IPS-20b (cell line): Measurements from ENCODE around the gene GABRD.
"Not testable (repeated sequence)": the region's sequence is repeated elsewhere in the genome, so short reads cannot be mapped to it uniquely, and the experiment has no call there.

Experiments
- H3K27ac ChIP-seq: one replicate; pipeline ENCODE4 v1.5.1; 2013; ENCODE audit warnings: low read length
- H3K27me3 ChIP-seq: 2 replicates; pipeline ENCODE4 v1.6.1; 2013; ENCODE audit warnings: mild to moderate bottlenecking, low read length, inconsistent platforms; ENCODE audit not compliant: insufficient read depth
- H3K36me3 ChIP-seq: 2 replicates; pipeline ENCODE4 v1.6.1; 2013; ENCODE audit warnings: low read depth, mild to moderate bottlenecking, inconsistent platforms, low read length, moderate library complexity; ENCODE audit not compliant: insufficient read depth
- H3K4me1 ChIP-seq: 2 replicates; pipeline ENCODE4 v1.6.1; 2013; ENCODE audit warnings: mild to moderate bottlenecking, control low read depth, inconsistent platforms, low read length, moderate library complexity; ENCODE audit not compliant: insufficient read depth
- H3K4me3 ChIP-seq: 2 replicates; pipeline ENCODE4 v1.5.1; 2013; ENCODE audit warnings: mild to moderate bottlenecking, low read length, inconsistent platforms
- H3K9ac ChIP-seq: 2 replicates; pipeline ENCODE4 v1.6.1; 2013; ENCODE audit warnings: low read depth, mild to moderate bottlenecking, inconsistent platforms, low read length, moderate library complexity
- H3K9me3 ChIP-seq: 2 replicates; pipeline ENCODE4 v1.6.1; 2013; ENCODE audit warnings: mild to moderate bottlenecking, low read depth, low read length, inconsistent platforms; ENCODE audit not compliant: insufficient read depth

The GABRD gene

GRCh38 chr1:1978690-1979481, 40.3 kb upstream of the GABRD start:
- not testable (repeated sequence) for H3K36me3 ChIP-seq, H3K4me1 ChIP-seq, H3K27ac ChIP-seq, H3K4me3 ChIP-seq, H3K27me3 ChIP-seq, H3K9ac ChIP-seq, H3K9me3 ChIP-seq

- H3K4me1 ChIP-seq = no peaks in the 10 kb centered on the region
- no peak overlapping the region for H3K9ac ChIP-seq
- no peak overlapping the region for H3K4me3 ChIP-seq
- no peaks in the 10 kb centered on the region for H3K9me3 ChIP-seq
- H3K36me3 ChIP-seq = no peaks in the 10 kb centered on the region
- H3K27ac ChIP-seq = no peak overlapping the region
- H3K27me3 ChIP-seq = no peaks in the 10 kb centered on the region
Measured at GRCh38 chr1:1979482-1980165, 39.5 kb upstream of the GABRD start.

- H3K27me3 ChIP-seq = no peaks in the 10 kb centered on the region
- no peak overlapping the region for H3K9ac ChIP-seq
- H3K27ac ChIP-seq = no peak overlapping the region
- no peak overlapping the region for H3K4me3 ChIP-seq
- H3K4me1 ChIP-seq = no peaks in the 10 kb centered on the region
- H3K36me3 ChIP-seq = no peaks in the 10 kb centered on the region
- no peaks in the 10 kb centered on the region for H3K9me3 ChIP-seq
Measured at GRCh38 chr1:1980467-1981141, 38.5 kb upstream of the GABRD start.

DNA sequence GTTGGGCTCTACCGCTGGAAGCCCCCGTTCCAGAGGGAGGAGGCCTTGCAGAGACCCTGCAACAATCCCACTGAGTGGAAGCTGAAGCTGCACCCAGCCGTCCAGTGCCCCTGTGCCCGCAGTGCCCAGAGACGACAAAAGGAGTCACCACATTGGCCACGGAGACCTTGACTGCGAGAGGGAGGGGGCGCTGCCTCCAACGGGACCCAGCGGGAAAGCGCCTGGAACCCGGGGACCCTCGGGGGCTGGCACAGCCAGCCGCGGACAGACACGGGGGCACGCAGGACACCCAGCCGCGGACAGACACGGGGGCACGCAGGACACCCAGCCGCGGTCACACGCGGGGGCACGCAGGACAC, 38.0 kb upstream of the GABRD start:
- no peak overlapping the region for H3K27ac ChIP-seq
- H3K9me3 ChIP-seq = no peaks in the 10 kb centered on the region
- no peaks in the 10 kb centered on the region for H3K36me3 ChIP-seq
- H3K9ac ChIP-seq = no peak overlapping the region
- no peaks in the 10 kb centered on the region for H3K4me1 ChIP-seq
- no peaks in the 10 kb centered on the region for H3K27me3 ChIP-seq
- H3K4me3 ChIP-seq = no peak overlapping the region

GRCh38 chr1:1981631-1982327, 37.4 kb upstream of the GABRD start:
- H3K4me1 ChIP-seq, H3K9ac ChIP-seq, H3K27ac ChIP-seq, H3K27me3 ChIP-seq, H3K9me3 ChIP-seq, H3K36me3 ChIP-seq, H3K4me3 ChIP-seq: not testable (repeated sequence)

GRCh38 chr1:1982379-1983232, 36.5 kb upstream of the GABRD start:
- Histone ChIP-seq H3K27me3 (no peaks in the 10 kb centered on the region), H3K27ac (no peak overlapping the region), H3K36me3 (no peaks in the 10 kb centered on the region), H3K4me1 (no peaks in the 10 kb centered on the region), H3K9ac (no peak overlapping the region), H3K9me3 (no peaks in the 10 kb centered on the region), H3K4me3 (no peak overlapping the region)

GRCh38 chr1:1984560-1985070, 34.5 kb upstream of the GABRD start:
- Histone ChIP-seq H3K27ac (no peak overlapping the region), H3K4me3 (no peak overlapping the region), H3K27me3 (no peaks in the 10 kb centered on the region), H3K36me3 (no peaks in the 10 kb centered on the region), H3K9ac (no peak overlapping the region), H3K4me1 (no peaks in the 10 kb centered on the region), H3K9me3 (no peaks in the 10 kb centered on the region)

DNA sequence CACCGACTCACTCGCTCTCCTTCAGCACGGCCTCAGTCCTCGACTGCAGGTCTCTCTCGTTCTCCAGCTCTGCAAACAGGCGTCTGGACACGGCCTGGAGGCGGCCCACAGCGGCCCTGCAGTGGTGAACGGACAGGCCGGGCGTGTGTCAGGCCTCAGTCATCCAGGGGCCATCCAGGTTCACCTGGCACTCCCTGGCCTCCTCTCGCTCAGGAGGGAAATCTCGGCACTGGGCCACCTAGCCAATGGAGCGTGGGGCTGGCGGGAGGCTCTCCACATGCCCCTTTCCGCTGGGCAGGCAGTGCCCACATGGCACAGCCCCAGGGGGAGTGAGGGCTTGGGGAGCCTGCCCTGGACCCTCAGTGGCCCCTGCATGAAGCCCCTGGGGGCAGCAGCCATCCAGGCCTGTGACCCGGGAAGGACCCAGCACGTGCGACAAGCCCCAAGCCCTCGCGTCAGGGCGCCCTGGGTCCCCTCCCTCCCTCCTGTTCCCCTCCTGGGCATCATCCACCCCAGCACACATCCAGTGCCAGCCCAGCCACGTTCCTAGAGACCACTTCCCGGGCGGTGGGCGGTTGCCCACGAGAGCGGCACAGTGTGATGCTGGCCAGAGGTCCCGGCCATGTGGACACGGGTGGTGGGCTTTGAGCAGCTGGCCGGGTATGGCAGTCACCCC, 33.6 kb upstream of the GABRD start:
- Histone ChIP-seq H3K9me3 (no peaks in the 10 kb centered on the region), H3K36me3 (no peaks in the 10 kb centered on the region), H3K4me1 (peaks cover under 1% of the 10 kb centered on the region; the same call in 1 of the 2 replicates), H3K9ac (no peak overlapping the region), H3K27ac (no peak overlapping the region), H3K27me3 (no peaks in the 10 kb centered on the region), H3K4me3 (no peak overlapping the region)

GRCh38 chr1:1986451-1987141, 32.5 kb upstream of the GABRD start:
- H3K9ac ChIP-seq = no peak overlapping the region
- no peaks in the 10 kb centered on the region for H3K27me3 ChIP-seq
- no peak overlapping the region for H3K27ac ChIP-seq

GRCh38 chr1:1987142-1987510, 32.0 kb upstream of the GABRD start:
- Histone ChIP-seq H3K9me3 (no peaks in the 10 kb centered on the region), H3K9ac (no peak overlapping the region), H3K36me3 (no peaks in the 10 kb centered on the region), H3K27me3 (no peaks in the 10 kb centered on the region), H3K4me3 (no peak overlapping the region), H3K27ac (no peak overlapping the region), H3K4me1 (peaks cover 2% of the 10 kb centered on the region; the same call in 1 of the 2 replicates)

More at GRCh38 chr1:1986451-1987141, 32.5 kb upstream of the GABRD start:
- Histone ChIP-seq H3K4me1 (peaks cover 2% of the 10 kb centered on the region; the same call in 1 of the 2 replicates), H3K36me3 (no peaks in the 10 kb centered on the region), H3K4me3 (no peak overlapping the region), H3K9me3 (no peaks in the 10 kb centered on the region)
